Progenitor cell of endocrine pancreas (in vitro differentiated cells): ENCODE measurements around the gene TP53TG5. TPM values are rescaled to one million over a fixed set of nuclear protein-coding genes. Genes with fewer than 3 reads are reported as not detected.

Experiments used
- DNase-seq: peaks from one replicate; pipeline ENCODE4 v3.0.0; 2021; ENCODE audit warnings: low spot score; ENCODE audit not compliant: unreplicated experiment
- H3K27ac Mint-ChIP-seq: 2 replicates; pipeline ENCODE4 v1.8.0; 2021; ENCODE audit warnings: mild to moderate bottlenecking, moderate library complexity, mixed read lengths
- H3K27me3 Mint-ChIP-seq: 2 replicates; pipeline ENCODE4 v1.8.0; 2021; ENCODE audit warnings: mixed read lengths
- H3K36me3 Mint-ChIP-seq: 2 replicates; pipeline ENCODE4 v1.8.0; 2022; ENCODE audit warnings: mixed read lengths; ENCODE audit not compliant: insufficient read depth
- H3K4me1 Mint-ChIP-seq: 2 replicates; pipeline ENCODE4 v1.8.0; 2021; ENCODE audit warnings: low read depth, mixed read lengths
- H3K4me3 Mint-ChIP-seq: 2 replicates; pipeline ENCODE4 v1.8.0; 2021; ENCODE audit warnings: low read depth, mild to moderate bottlenecking, moderate library complexity, mixed read lengths
- H3K9me3 Mint-ChIP-seq: 2 replicates; pipeline ENCODE4 v1.8.0; 2021; ENCODE audit warnings: low read depth, mixed read lengths
- CTCF ChIP-seq: fragments of 200-600 bp; sonication (generic); IDR thresholded peaks from one replicate; pipeline ENCODE4 v1.5.0; 2021; ENCODE audit warnings: antibody characterized with exemption, mild to moderate bottlenecking; ENCODE audit not compliant: unreplicated experiment
- long read RNA-seq: library from polyadenylated mRNA; unstranded; transcript quantifications from one replicate; pipeline ENCODE4 v2.0.0, GENCODE V29; 2020
- total RNA-seq: library from RNA; stranded (reverse); gene quantifications from 2 replicates; pipeline ENCODE4 v1.2.1, GENCODE V29; 2021

Gene TP53TG5
- not detected in 2 replicates for total RNA-seq
- long read RNA-seq, partial matches to known transcripts = 0 of 3 reads
- long read RNA-seq, other reads (novel, unspliced or antisense) = 3 of 3 reads

DNA sequence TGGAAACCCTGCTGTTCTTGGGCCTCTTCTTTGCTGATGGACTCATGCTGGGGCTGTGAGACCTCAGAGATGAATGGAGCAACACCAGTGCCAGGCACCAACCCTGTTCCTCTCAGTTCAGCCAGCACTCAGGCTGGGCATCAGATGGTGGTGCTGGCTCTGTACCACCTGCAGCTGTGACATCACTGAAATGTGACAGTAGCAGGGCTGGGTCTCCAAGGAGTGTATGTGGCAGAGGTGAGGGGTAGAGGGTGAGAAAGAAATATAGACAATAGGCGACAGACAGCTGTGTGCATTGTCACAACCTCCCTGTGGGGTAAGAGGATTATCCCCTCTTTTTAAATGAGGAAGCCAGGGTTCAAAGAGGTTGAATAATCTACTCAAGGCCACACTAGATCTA, at the start of gene TP53TG5:
Gene TP53TG5, minus strand, starts transcription at position 135 of the 400 bp plus-strand sequence. Its CDS starts 89 bp downstream, at position 46.
- H3K4me1 Mint-ChIP-seq = peaks cover 7% of the 10 kb centered on the region
- H3K27me3 Mint-ChIP-seq = no peaks in the 10 kb centered on the region
- DNase-seq = no peak
- no peak for TF ChIP-seq CTCF
- H3K4me3 Mint-ChIP-seq = no peak within 1 kb of the TSS
- no peaks in the 10 kb centered on the region for H3K9me3 Mint-ChIP-seq
- no peak within 1 kb of the TSS for H3K27ac Mint-ChIP-seq
- peaks cover 2% of the 10 kb centered on the region for H3K36me3 Mint-ChIP-seq

GRCh38 chr20:45427236-45428149, 49.4 kb upstream of the TP53TG5 start:
- Mint-ChIP-seq H3K27ac (no peak overlapping the region), H3K36me3 (peaks cover 6% of the 10 kb centered on the region), H3K4me1 (no peaks in the 10 kb centered on the region), H3K9me3 (no peaks in the 10 kb centered on the region), H3K27me3 (no peaks in the 10 kb centered on the region), H3K4me3 (no peak overlapping the region)
- no peak for DNase-seq
- TF ChIP-seq CTCF = no peak

- Mint-ChIP-seq H3K4me1 (no peaks in the 10 kb centered on the region), H3K27me3 (no peaks in the 10 kb centered on the region), H3K27ac (no peak overlapping the region), H3K36me3 (peaks cover 8% of the 10 kb centered on the region), H3K9me3 (no peaks in the 10 kb centered on the region), H3K4me3 (no peak overlapping the region)
- TF ChIP-seq CTCF = no peak
- no peak for DNase-seq
Observed at GRCh38 chr20:45426320-45427016, 48.3 kb upstream of the TP53TG5 start.

DNA sequence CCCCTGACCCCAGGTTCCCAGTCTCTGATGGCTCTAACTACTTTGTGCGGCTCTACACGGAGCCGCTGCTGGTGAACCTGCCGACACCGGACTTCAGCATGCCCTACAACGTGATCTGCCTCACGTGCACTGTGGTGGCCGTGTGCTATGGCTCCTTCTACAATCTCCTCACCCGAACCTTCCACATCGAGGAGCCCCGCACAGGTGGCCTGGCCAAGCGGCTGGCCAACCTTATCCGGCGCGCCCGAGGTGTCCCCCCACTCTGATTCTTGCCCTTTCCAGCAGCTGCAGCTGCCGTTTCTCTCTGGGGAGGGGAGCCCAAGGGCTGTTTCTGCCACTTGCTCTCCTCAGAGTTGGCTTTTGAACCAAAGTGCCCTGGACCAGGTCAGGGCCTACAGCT, 47.4 kb upstream of the TP53TG5 start:
- Mint-ChIP-seq H3K36me3 (peaks cover 9% of the 10 kb centered on the region), H3K4me1 (no peaks in the 10 kb centered on the region), H3K9me3 (no peaks in the 10 kb centered on the region), H3K27me3 (no peaks in the 10 kb centered on the region), H3K27ac (no peak overlapping the region), H3K4me3 (no peak overlapping the region)
- no peak for DNase-seq
- no peak for TF ChIP-seq CTCF

GRCh38 chr20:45423700-45424099, 45.6 kb upstream of the TP53TG5 start:
- Mint-ChIP-seq H3K27ac (no peak overlapping the region), H3K9me3 (no peaks in the 10 kb centered on the region), H3K4me3 (no peak overlapping the region), H3K4me1 (peaks cover 4% of the 10 kb centered on the region), H3K27me3 (no peaks in the 10 kb centered on the region), H3K36me3 (peaks cover 12% of the 10 kb centered on the region)
- TF ChIP-seq CTCF = no peak
- no peak for DNase-seq
